GM19239 (cell line): ENCODE data around the gene TRIB2.

ENCODE experiments used
- DNase-seq: peaks from one replicate; pipeline ENCODE4 v3.0.0; 2011; ENCODE audit warnings: low spot score; ENCODE audit not compliant: insufficient read length
- FAIRE-seq: peaks from 2 replicates; lab custom pipeline; 2011; peaks lifted over from hg19 to GRCh38; lab: Jason Lieb, UNC

The TRIB2 gene

DNA sequence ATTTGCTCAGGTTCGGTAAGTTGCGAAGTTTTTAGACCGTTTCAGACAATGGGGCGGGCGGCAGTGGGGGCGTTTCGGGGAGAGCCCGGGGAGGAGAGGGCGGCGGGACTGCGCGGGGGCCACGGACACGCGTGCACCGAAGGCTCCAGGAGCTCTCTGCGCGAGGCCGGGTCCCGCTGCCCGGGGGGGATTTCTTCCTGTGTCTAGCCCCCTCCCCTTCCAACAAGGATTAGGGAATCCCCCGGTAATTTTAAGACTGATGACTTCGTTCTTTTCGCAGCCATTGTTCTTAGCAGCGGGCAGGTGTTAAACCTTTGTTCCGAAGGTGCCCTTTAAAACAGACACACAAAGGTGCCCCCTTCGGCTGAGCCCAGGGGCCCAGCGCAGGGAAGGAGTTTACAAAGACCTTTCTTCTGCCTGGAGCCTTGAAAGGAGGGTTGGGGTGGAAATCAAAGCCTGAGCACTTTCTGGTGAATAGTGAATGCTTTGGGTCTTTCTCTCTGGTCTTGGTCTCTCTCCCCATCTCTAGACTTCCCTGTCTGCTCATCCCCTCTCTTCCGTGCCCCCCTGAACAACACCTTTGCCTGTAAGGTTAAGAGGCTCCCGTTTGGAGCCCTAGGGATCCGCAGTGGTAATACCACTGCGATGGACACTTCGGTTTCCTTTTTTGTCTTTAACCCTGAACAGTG is 2.1 kb downstream of the TRIB2 start:
- DNase-seq (no peak), FAIRE-seq (no peak)

DNA sequence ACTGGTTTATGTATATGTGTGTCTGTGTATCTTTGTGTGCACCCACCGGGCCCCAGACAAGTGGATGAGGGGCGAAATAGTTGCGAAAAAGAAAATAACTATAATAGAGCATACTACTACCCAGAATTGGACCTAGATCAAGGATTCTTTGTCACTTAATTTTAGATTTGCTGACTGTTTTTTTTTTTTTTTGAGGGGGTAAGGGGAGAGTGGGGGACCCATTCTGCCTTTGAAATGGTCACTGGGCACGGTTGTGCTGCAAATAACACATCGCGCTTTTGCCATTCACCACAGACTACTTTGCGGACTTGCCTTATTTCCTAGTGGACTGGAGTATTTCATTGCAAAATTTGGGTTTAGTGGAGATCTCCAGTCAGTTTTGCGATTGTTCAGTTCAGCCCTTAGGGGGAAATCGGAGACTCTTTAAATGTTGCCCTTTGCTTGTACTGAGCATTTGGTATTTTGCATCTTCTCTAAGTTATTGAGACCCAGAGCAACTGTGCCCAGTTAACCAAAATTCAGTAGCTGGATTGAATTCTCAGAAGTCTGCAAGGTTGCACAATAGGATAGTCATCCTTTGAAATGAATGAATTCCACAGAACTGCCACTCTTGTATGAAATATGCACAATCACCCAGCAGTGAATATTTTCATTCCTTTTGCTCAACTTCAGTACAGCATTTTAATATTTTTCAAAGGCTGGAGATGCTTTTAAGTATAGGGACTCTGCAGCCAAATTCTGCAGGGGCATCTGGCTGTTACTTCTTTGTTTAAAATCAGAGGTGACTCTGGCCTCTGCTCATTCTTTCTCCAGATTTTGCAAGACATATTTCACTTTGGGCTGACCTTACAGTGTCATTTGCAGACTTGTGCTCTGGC is 2.9 kb downstream of the TRIB2 start:
- DNase-seq, result no peak
- no peak for FAIRE-seq

DNA sequence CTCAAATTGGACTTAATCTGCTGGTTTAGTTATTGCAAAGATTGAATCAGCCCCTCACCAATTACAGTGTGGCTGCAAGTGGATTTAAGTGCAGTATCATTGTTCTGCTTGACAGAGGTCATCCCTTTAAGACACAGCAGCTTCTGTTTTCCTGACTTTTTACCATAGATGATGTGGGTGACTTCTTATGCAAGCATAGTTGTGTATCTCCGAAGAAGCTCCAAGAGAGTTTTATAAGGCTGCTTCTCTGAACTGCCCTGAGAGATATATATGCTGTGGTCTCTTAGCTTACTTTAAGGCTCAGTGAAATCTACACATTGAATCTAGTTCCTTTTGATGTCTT is 3.5 kb downstream of the TRIB2 start:
- FAIRE-seq, result no peak
- DNase-seq, result no peak

DNA sequence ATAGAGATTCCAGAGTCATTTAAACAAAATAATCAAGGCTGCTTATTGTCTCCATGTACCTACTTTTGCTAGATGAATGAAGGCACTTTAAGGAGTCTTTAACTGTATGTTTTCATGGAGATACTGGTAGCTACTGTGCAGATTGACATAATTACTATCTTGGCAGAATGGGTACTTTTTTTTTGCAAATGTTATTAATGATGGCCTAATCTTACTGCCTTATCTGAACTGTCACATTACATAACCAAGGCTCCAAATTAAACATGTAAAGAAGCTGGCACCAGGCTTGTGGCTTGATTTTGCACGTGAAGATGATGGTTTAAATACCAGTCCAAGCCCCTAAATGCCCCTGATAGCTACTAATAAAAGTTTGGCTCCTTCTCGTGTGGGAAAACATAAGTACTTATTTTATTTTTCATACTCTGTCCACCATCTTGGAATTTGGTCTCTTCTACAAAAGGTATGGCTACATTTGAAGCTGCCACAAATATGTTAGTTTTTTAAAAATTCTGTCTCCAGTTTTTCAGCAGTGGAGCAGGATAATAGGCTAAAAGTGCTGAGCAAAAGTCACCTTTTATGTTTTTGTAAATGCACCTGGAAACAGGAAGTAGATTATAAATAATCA is 4.1 kb downstream of the TRIB2 start:
- FAIRE-seq, result no peak

DNA sequence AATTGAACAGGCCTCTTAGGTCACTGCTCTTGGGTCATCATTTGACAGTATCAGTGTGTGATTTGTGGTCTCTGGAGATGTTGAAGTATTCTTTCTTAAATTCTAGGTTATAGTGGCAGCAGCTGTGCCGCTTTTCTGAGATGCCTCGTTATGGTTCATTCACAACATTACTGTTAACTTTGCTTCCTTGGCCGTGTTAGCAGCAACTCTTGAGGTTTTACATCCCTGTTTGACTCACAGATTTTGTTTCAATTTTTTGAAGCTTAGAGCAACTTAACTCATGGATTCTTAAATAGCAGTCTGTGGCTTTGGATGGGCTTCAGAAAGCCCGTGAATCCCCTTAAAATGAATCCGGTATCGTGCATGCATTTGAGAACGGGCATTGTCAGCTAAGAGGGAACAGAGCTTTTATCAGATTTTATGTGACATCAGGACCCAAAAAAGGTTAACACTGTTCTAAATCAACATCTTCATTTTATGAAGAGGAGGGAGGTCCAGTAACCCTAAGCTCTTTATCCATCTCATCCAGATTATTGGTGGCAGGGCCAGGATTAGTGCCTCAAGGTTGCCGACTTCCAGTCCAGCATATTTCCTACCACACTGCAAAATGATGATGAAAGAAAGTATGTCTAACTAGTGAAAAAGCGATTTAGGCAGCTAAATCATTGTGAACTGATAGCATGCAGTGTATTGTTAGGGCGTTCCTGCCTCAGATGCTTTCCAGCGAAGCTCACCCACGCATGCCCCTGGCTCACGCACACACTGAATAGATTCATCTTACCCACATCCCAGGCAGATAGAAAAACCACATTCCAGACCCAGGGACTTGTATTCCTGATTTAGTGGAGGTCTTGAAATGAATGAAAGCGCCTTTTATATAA is 5.1 kb downstream of the TRIB2 start:
- FAIRE-seq, result no peak
- no peak for DNase-seq

More for the DNA sequence above, 4.1 kb downstream of the TRIB2 start:
- DNase-seq, result no peak

DNA sequence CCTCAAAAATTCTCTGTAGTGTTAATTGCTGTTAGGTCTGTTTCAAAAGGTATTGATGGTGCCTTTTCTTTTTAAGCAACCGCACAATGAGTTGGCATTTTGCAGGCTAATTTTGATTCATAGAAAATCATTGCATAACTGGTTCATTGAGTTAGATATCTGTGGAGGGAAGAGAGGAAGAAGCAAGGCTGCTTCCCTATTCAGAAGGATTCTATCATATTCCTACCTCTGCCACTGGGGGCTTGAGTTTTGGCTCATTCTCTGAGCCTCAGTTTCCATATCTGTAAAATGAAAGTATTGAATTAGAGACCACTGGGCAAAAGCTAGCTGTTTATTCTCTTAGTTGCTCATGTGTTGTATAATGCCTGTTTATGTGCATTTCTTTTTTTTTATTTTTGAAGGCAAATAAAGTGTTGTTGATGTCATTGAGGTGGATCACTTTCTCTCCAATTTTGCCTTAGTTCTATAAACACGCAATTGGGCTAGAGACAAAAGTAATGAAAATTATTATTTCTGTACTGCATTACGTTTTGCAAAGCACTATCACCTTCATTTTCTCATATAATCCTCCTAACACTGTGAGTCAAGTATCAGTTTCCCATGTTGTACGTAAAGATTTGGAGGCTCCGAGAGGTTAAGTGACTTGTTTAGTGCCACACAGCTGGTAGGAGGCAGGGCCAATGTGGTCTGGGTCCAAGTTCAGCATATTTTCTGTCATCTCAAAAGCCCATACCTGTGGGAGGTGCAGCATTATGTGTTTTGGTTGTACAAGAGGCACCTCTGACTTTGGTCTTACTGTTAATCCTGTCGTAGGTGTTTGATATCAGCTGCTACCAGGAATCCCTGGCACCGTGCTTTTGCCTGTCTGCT is 5.9 kb downstream of the TRIB2 start:
- DNase-seq, result no peak
- FAIRE-seq, result no peak

DNA sequence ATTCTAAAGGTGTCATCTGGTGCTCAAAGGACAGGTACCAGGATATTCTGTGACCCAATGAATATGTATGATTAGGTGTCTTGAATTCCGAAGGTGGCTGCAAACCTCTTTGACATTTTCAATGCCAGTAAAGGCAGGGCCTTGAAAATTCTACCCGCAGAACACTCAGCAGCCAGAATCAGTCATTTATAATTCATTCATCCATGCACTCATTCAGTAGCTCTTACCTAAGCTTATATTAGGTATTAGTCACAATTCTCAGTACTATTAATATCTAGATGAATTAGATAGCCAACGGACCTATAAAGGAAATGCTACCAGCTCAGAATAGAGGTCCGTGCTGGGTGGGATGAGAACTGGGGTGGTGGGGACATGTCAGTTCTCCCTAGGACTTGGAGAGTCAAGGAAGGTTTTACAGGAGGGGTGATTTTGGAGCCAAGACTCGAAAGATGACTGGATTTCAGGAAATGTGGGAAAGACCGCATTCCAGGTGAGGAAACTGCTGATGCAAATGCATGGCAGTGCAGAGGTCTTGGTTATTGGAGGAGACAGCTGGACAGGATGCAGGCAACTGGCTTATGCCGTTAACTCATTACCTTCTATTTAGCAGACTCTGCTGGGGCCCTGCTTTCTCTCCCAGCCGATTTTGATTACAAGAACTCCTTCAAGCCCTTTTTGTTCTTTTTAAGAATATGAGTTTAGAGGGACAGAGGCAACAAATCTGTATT is 7.2 kb downstream of the TRIB2 start:
- FAIRE-seq (no peak), DNase-seq (no peak)

DNA sequence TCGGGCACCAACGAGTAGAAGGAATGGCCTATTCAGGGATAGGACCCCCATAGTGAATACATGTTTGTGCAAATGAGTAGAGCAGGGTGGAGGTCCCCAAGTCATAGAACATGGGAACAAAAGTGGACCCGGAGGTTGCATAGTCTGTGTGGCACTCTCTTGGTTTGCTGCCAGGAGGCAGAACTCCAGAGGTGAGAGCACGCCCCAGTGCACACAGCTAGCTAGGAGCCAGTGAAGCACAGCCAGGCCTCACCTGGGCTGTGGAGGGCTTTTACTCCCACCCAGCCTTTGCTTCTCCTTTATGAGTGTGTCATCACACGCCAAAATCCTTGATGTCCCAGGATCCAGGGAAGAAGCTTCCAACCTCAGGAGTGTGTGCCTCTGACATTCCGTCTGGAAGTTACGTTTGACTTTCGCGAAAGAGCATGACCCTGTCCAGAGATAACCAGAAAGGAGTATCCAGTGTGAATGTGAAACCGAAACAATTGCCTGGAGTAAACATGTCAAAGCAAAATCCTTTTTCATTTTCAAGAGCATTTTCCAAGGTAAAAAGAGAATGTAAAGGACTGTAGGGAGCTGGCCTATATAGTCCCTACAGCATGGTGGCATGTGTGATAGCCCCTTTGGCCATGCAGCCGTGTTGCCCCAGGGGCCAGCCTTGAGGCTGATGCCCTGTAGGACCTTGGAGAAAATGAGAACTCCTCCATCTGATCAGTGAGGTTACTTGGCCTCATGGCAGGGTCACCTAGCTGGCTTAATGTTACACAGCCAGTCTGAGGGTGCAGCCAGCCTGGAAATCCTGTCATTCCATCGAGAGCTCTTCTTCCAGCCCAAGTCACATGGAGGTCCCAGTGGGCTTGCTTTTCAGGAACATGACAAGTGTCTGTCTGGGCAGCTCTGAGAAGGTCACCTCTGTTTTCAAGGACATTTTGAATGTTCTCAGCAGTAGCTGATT is 8.8 kb downstream of the TRIB2 start:
- FAIRE-seq (no peak), DNase-seq (no peak)

DNA sequence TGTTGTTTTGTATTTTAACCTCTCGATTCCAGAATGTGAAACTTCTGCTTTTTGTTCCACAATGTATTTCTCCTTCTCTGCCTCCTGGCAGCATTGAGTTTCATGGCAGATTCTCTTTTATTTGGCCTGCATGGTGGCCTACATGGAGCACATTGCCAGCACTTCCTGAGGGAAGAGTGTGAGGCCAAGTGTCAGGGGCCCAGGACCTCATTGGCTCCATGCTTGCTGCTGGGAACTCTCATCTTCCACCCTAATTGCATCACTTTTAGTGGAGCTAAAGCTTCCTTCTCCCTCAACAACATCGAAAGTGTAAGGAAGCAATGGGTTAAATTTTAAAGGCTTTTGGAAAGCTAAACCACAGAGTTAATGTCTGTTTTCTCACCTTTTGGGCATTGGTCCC is 9.5 kb downstream of the TRIB2 start:
- DNase-seq (no peak), FAIRE-seq (no peak)

DNA sequence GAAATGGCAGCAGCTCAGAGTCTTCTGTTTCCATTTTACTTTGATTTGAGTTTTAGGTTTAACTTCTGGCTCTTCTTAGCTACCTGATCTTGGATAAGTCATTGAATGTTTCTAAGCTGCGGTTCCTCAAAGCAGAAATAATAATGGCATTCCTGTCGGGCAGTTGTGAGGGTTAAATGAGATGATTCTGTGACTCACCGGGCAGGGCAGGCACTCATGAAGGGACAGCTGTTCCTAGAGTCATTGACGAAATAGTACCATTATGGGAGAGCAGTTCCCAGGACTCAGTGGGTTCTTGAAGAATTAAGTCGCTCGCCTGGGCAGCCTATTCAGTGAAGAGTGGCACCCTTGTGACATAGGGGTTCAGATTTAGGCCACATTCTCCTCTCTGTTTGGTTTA is 10.3 kb downstream of the TRIB2 start:
- no peak for DNase-seq
- FAIRE-seq, result no peak

DNA sequence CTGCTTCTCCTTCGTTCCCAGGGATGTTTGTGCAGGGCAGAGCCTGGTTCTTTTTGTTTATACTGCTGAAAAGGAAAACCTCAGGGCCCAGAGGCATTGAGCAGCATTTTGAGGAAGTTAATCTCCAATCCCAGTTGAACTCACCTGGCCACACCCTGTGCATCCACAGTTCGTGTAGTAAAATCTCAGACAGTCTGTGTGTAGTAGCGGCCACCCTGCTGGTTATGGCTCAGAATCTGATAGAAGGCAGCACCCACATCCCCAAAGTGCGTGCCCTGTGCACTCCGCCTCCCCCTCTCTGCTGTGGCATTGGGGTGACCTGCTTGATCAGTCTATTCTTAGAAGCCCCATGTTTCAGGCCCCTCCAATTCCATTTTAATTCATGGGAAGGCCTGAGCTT is 10.9 kb downstream of the TRIB2 start:
- no peak for DNase-seq
- no peak for FAIRE-seq

DNA sequence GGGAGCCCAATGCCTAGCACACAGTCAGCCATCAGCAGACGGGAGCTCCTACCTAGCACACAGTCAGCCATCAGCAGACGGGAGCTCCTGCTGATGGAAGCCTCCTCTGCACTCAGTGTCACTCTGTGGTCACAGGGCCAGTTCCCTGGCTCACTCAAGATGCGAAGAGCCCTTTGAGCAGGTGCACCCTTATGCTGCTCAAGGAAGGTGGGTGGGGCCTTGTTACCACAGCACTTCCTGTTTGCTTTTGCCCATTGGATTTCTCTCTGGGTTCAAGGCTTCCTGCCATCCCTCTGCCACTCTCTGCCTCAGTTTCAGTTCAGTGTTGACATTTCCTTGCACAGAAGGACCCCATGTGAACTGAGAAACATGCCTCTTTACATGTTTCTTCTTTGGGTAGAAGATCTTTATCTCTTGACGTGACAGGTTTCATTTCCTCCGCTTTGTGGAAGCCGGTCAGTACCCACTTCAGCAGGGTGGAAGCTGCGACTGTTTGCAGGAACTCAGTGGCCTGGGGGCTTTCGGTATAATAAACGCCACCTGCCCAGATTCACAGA is 11.6 kb downstream of the TRIB2 start:
- DNase-seq (no peak), FAIRE-seq (peak; percentile 87)

DNA sequence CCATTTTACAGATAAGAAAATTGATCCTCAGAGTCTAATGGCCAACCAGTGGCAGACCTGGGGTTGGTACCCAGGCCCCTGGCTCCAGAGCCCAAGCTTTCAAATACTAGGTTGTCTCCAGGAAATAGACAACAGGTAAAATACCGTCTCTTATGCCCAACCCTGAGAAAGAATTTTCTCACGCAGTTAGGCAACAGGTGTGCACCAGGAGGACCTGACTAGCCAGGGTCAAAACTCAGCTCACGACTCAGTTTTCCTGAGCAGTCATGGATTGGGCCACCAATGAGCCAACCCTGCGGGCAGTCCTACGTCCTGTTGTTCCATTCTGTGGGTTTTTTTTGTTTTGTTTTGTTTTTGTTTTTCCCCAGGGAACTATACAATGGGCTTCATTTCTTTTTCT is 13.5 kb downstream of the TRIB2 start:
- DNase-seq (no peak), FAIRE-seq (no peak)

DNA sequence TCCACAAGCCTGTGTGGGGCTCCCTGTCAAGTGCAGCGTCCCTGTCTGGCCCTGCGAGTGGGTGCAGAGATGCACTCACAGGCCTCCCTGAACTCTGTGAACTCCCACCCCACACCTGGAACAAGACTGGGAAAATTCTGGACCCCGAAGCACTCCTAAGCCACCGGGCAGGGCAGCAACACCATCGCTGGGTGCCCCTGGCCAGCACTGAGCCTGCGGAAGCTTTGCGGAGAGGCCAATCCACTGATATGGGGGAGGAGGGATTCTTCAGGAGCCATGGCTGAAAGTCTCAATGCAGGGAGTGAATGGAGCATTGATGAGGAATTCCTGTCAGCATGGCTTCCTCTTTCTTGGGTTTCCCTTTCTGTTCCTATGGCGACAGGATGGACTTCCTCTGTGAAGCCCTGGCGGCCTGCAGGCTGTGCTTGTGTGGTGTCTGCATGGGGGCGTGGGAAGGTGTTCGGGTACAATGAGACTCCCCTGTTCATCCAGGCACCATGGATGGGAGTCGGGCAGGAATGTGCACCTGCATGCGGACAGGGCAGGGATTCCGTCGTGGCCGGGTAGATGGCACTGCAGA is 15.1 kb downstream of the TRIB2 start:
- FAIRE-seq (no peak), DNase-seq (no peak)

DNA sequence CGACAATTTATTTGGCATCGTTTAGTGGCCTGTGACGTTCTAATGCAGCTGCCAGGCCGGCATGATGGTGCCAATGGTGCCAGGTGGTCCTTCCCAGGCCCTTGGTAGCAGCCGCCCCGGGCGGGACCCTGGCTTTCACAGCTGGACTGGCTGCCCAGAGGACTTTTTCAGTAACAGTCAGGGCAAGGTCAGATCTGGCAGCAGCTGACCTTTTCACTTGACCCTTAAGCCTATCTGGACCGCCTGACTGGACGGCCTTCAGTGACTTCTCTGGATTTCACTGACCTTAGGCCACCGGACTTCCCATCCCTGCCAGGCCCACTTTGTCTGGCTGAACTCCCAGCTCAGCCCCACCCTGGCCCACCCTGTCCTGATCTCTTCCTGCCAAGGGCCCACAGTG is 15.9 kb downstream of the TRIB2 start:
- no peak for FAIRE-seq
- DNase-seq, result no peak

DNA sequence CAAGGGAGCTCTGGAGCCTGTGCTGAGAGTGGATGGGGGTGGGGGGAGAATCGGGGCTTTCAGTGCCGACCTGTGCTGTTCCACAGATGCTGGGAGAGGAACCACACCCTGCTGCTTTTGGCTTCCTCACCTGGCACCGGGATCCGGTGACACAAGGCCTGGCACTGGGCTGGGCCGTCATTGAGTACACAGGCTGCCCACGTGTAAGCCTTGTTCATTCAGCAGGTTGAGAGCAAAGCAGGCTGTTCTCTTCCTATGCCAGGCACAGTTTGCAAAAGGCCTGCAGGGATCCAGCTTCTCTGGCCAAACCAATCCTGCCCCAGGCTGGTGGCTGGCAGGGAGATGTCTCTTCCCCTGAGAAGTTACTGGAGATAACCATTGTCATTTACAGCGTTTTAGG is 17.1 kb downstream of the TRIB2 start:
- DNase-seq (no peak), FAIRE-seq (no peak)
